ENCODE results near the gene MFRP.

DNA sequence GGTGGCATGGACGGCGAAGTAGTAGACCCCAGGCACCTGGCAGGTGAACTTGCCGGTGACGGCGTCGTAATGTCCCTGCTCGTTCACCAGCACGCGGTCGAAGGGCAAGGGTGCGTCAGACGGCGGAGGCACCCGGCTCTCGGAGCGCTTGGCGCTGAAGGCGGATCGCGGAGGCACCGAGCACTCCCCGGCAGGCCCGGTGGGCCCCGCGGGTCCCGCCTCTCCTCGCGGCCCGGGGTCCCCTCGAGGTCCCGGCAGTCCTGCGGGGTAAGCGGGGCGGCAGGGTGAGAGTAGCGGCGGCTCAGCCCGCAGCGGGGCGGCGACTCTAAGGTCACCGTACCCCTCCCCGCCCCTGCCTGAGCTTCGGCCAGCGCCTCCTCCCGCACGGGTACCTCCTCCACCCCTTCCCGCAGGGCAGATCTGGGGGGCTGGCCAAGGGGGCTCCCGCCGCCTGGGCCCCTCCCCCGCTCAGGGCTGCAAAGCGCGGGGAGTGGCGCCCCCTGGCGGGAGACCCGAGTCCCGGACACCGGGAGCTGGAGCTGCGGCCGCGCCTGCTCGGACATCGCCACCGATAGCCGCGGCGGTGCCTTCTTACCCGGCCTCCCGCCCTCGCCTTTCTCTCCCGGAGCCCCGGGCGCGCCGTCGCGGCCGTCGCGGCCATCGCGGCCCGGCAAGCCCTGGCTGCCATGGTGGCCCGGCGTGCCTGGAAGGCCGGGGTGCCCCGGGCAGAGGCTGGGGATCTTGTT, 6.7 kb downstream of the MFRP start:
- TF ChIP-seq GATA2 (IDR thresholded peaks at IDR 0.05; ENCODE audit: low read depth, low read length) (no peak), GATA3 (IDR thresholded peaks at IDR 0.05; ENCODE audit: low read depth, low read length) (no peak)
